Naive B cell (primary cell): ENCODE results near the gene ZNF318. TPM values are rescaled to one million over a fixed set of nuclear protein-coding genes. Genes with fewer than 3 reads are reported as not detected.
"Not testable (repeated sequence)": the region's sequence is repeated elsewhere in the genome, so short reads cannot be mapped to it uniquely, and the experiment has no call there.

Experiments
- ATAC-seq, 2 donors: fragments of 150-1000 bp; cut with Tn5 transposase; 2 replicates each; pipeline ENCODE4 v1.10.0; 2021; ENCODE audit warnings: low read depth in 2 of 2, mild to moderate bottlenecking in 2 of 2, moderate library complexity in 2 of 2
- DNase-seq: peaks from one replicate; pipeline ENCODE4 v3.0.0; 2022
- H3K27ac Mint-ChIP-seq, 6 donors: one replicate each; pipeline ENCODE4 v1.8.0; 2020 to 2022; ENCODE audit warnings: mild to moderate bottlenecking in 6 of 6, mixed read lengths in 6 of 6, moderate library complexity in 5 of 6, inconsistent platforms in 2 of 6
- H3K27me3 Mint-ChIP-seq, 3 donors: one replicate each; pipeline ENCODE4 v1.8.0; 2021 to 2022; ENCODE audit warnings: mixed read lengths in 3 of 3, mild to moderate bottlenecking in 1 of 3
- H3K36me3 Mint-ChIP-seq, 2 donors: one replicate each; pipeline ENCODE4 v1.8.0; 2020 to 2022; ENCODE audit warnings: mixed read lengths in 2 of 2, inconsistent platforms in 1 of 2, mild to moderate bottlenecking in 1 of 2
- H3K4me1 Mint-ChIP-seq, 3 donors: one replicate each; pipeline ENCODE4 v1.8.0; 2020 to 2022; ENCODE audit warnings: mixed read lengths in 3 of 3, inconsistent platforms in 1 of 3, mild to moderate bottlenecking in 1 of 3, moderate library complexity in 1 of 3
- H3K4me3 Mint-ChIP-seq, 8 donors: one replicate each; pipeline ENCODE4 v1.8.0; 2020 to 2022; ENCODE audit warnings: mild to moderate bottlenecking in 8 of 8, mixed read lengths in 8 of 8, moderate library complexity in 8 of 8, inconsistent platforms in 2 of 8
- H3K9me3 Mint-ChIP-seq, 7 donors: one replicate each; pipeline ENCODE4 v1.8.0; 2020 to 2022; ENCODE audit warnings: mixed read lengths in 7 of 7, mild to moderate bottlenecking in 5 of 7, inconsistent platforms in 2 of 7, moderate library complexity in 1 of 7
- polyA plus RNA-seq, 6 donors: library from polyadenylated mRNA; unstranded; fragments of 300-500 nt; fragmentation: Illumina TruSeq; gene quantifications; one replicate each; pipeline ENCODE4 v1.2.3, GENCODE V29; 2021; ENCODE audit warnings: low read depth in 6 of 6

Gene ZNF318
- polyA plus RNA-seq, 6 donors from 2014 or later: 25.2 to 105 (median 43.4) TPM

GRCh38 chr6:43310624-43311023 lies 58.8 kb downstream of the ZNF318 start:
- H3K9me3 Mint-ChIP-seq: peaks cover 0 to 6% (median 0%) of the 10 kb centered on the region in 7 donors
- no peaks in the 10 kb centered on the region for H3K27me3 Mint-ChIP-seq
- peak overlapping the region in 3 of 6 donors; percentile 40 to 86 (median 57) for H3K27ac Mint-ChIP-seq
- H3K36me3 Mint-ChIP-seq: peaks cover 0 to 12% of the 10 kb centered on the region in 2 donors
- peak overlapping the region in 3 of 8 donors; percentile 16 to 44 (median 42) for H3K4me3 Mint-ChIP-seq
- ATAC-seq (no peak), DNase-seq (no peak)
- H3K4me1 Mint-ChIP-seq: peaks cover 42 to 90% (median 70%) of the 10 kb centered on the region in 3 donors

- ATAC-seq (no peak), DNase-seq (no peak)
- peak overlapping the region in 1 of 6 donors; percentile 24 for H3K27ac Mint-ChIP-seq
- H3K9me3 Mint-ChIP-seq: peaks cover 0 to 6% (median 0%) of the 10 kb centered on the region in 7 donors
- peaks cover 38 to 89% (median 65%) of the 10 kb centered on the region in 3 donors for H3K4me1 Mint-ChIP-seq
- peak overlapping the region in 2 of 8 donors; percentile 16 to 55 for H3K4me3 Mint-ChIP-seq
- no peaks in the 10 kb centered on the region for H3K27me3 Mint-ChIP-seq
- peaks cover 0 to 12% of the 10 kb centered on the region in 2 donors for H3K36me3 Mint-ChIP-seq
Observed at GRCh38 chr6:43310134-43310533, 59.3 kb downstream of the ZNF318 start.

- Mint-ChIP-seq H3K4me3 (peak overlapping the region; percentile 82 to 95 (median 86)), H3K4me1 (peaks cover 34 to 81% (median 56%) of the 10 kb centered on the region in 3 donors), H3K36me3 (peaks cover 0 to 6% of the 10 kb centered on the region in 2 donors), H3K27me3 (no peaks in the 10 kb centered on the region), H3K27ac (peak overlapping the region in 3 of 6 donors; percentile 61 to 89 (median 87)), H3K9me3 (peaks cover 0 to 6% (median 0%) of the 10 kb centered on the region in 7 donors)
- ATAC-seq (no peak), DNase-seq (no peak)
Observed at GRCh38 chr6:43308990-43309477, 60.4 kb downstream of the ZNF318 start.

- ATAC-seq: peak; percentile 83 to 84
- Mint-ChIP-seq H3K9me3 (peaks cover 0 to 6% (median 0%) of the 10 kb centered on the region in 7 donors), H3K27me3 (no peaks in the 10 kb centered on the region), H3K4me1 (peaks cover 28 to 76% (median 49%) of the 10 kb centered on the region in 3 donors), H3K27ac (peak within 1 kb of the TSS in 5 of 6 donors; percentile 44 to 94 (median 79)), H3K4me3 (peak within 1 kb of the TSS; percentile 82 to 95 (median 86)), H3K36me3 (peaks cover 0 to 5% of the 10 kb centered on the region in 2 donors)
- peak; percentile 52 for DNase-seq
Observed at GRCh38 chr6:43308101-43308989, 61.1 kb downstream of the ZNF318 start, which contains the start of gene CRIP3. CRIP3 (minus strand) TSS chr6:43308826; CDS start chr6:43308792, 34 bp downstream.

- H3K4me1 Mint-ChIP-seq: peaks cover 21 to 68% (median 42%) of the 10 kb centered on the region in 3 donors
- DNase-seq (no peak), ATAC-seq (no peak)
- H3K4me3 Mint-ChIP-seq: peak overlapping the region; percentile 63 to 95 (median 76)
- H3K27me3 Mint-ChIP-seq: no peaks in the 10 kb centered on the region
- H3K27ac Mint-ChIP-seq: peak overlapping the region in 4 of 6 donors; percentile 79 to 94 (median 81)
- no peaks in the 10 kb centered on the region for H3K36me3 Mint-ChIP-seq
- no peaks in the 10 kb centered on the region for H3K9me3 Mint-ChIP-seq
Observed at GRCh38 chr6:43307451-43308100, 61.9 kb downstream of the ZNF318 start.

- no peaks in the 10 kb centered on the region for H3K9me3 Mint-ChIP-seq
- H3K27ac Mint-ChIP-seq: peak overlapping the region in 1 of 6 donors; percentile 15
- H3K36me3 Mint-ChIP-seq: no peaks in the 10 kb centered on the region
- peaks cover 20 to 60% (median 32%) of the 10 kb centered on the region in 3 donors for H3K4me1 Mint-ChIP-seq
- ATAC-seq (no peak), DNase-seq (no peak)
- H3K27me3 Mint-ChIP-seq: no peaks in the 10 kb centered on the region
- peak overlapping the region in 1 of 8 donors; percentile 22 for H3K4me3 Mint-ChIP-seq
Observed at GRCh38 chr6:43306086-43306485, 63.4 kb downstream of the ZNF318 start.

GRCh38 chr6:43304882-43305281 lies 64.6 kb downstream of the ZNF318 start:
- Mint-ChIP-seq H3K27me3 (peaks cover 0 to 5% (median 0%) of the 10 kb centered on the region in 3 donors), H3K4me1 (peaks cover 22 to 57% (median 25%) of the 10 kb centered on the region in 3 donors), H3K4me3 (no peak overlapping the region), H3K9me3 (no peaks in the 10 kb centered on the region), H3K27ac (no peak overlapping the region), H3K36me3 (no peaks in the 10 kb centered on the region)
- ATAC-seq: no peak
- no peak for DNase-seq

GRCh38 chr6:43304361-43304760 lies 65.1 kb downstream of the ZNF318 start:
- no peak for DNase-seq
- H3K4me1 Mint-ChIP-seq: peaks cover 23 to 56% (median 28%) of the 10 kb centered on the region in 3 donors
- peak overlapping the region in 1 of 6 donors; percentile 11 for H3K27ac Mint-ChIP-seq
- ATAC-seq: no peak
- H3K36me3 Mint-ChIP-seq: no peaks in the 10 kb centered on the region
- H3K27me3 Mint-ChIP-seq: peaks cover 0 to 7% (median 0%) of the 10 kb centered on the region in 3 donors
- H3K4me3 Mint-ChIP-seq: no peak overlapping the region
- H3K9me3 Mint-ChIP-seq: no peaks in the 10 kb centered on the region

- H3K36me3 Mint-ChIP-seq: no peaks in the 10 kb centered on the region
- H3K9me3 Mint-ChIP-seq: no peaks in the 10 kb centered on the region
- peaks cover 0 to 7% (median 0%) of the 10 kb centered on the region in 3 donors for H3K27me3 Mint-ChIP-seq
- no peak overlapping the region for H3K4me3 Mint-ChIP-seq
- H3K27ac Mint-ChIP-seq: peak overlapping the region in 2 of 6 donors; percentile 11 to 22
- peaks cover 23 to 53% (median 26%) of the 10 kb centered on the region in 3 donors for H3K4me1 Mint-ChIP-seq
- ATAC-seq (no peak), DNase-seq (no peak)
Observed at GRCh38 chr6:43303751-43304331, 65.6 kb downstream of the ZNF318 start.

GRCh38 chr6:43303006-43303405 lies 66.4 kb downstream of the ZNF318 start:
- not testable (repeated sequence) for DNase-seq, H3K27me3 Mint-ChIP-seq, H3K4me3 Mint-ChIP-seq, H3K27ac Mint-ChIP-seq, ATAC-seq, H3K36me3 Mint-ChIP-seq, H3K9me3 Mint-ChIP-seq
- H3K4me1 Mint-ChIP-seq: peaks cover 18 to 47% (median 23%) of the 10 kb centered on the region in 3 donors

- Mint-ChIP-seq H3K4me3 (no peak overlapping the region), H3K27ac (peak overlapping the region in 1 of 6 donors; percentile 61), H3K27me3 (peaks cover 0 to 7% (median under 1%) of the 10 kb centered on the region in 3 donors), H3K4me1 (peaks cover 9 to 38% (median 20%) of the 10 kb centered on the region in 3 donors), H3K36me3 (no peaks in the 10 kb centered on the region), H3K9me3 (no peaks in the 10 kb centered on the region)
- ATAC-seq: no peak
- DNase-seq: no peak
Observed at GRCh38 chr6:43302126-43302525, 67.3 kb downstream of the ZNF318 start.

- peaks cover 7 to 29% (median 12%) of the 10 kb centered on the region in 3 donors for H3K4me1 Mint-ChIP-seq
- no peaks in the 10 kb centered on the region for H3K36me3 Mint-ChIP-seq
- H3K9me3 Mint-ChIP-seq: no peaks in the 10 kb centered on the region
- no peak for ATAC-seq
- H3K27ac Mint-ChIP-seq: no peak overlapping the region
- no peak overlapping the region for H3K4me3 Mint-ChIP-seq
- DNase-seq: no peak
- peaks cover 7 to 8% (median 8%) of the 10 kb centered on the region in 3 donors for H3K27me3 Mint-ChIP-seq
Observed at GRCh38 chr6:43301081-43301870, 68.2 kb downstream of the ZNF318 start.
